Smooth muscle cell of trachea (primary cell): Measurements from ENCODE around the gene GABRA1. TPM values are rescaled to one million over a fixed set of nuclear protein-coding genes. Genes with fewer than 3 reads are reported as not detected.

Experiments
- total RNA-seq: library from RNA; depleted of rRNA; stranded (reverse); fragments of >200 nt; gene quantifications from 2 replicates; pipeline ENCODE4 v1.2.1, GENCODE V29; 2014

GABRA1 gene
- not detected in 2 replicates for total RNA-seq

GRCh38 chr5:161847941-161848391 is at the start of gene GABRA1:
Gene GABRA1 (plus strand): TSS chr5:161848120. CDS start chr5:161850811, 2,691 bp downstream.

Other genes with a start within 250 kb of the GABRA1 start
- gene GABRA6, start 162.4 kb upstream of the GABRA1 start, total RNA-seq = not detected in 2 replicates
- not detected in 2 replicates for gene GABRG2, start 219.7 kb downstream of the GABRA1 start, total RNA-seq